Sigmoid colon (tissue), 7 donors: Measurements from ENCODE around the gene HK2. TPM values are rescaled to one million over a fixed set of nuclear protein-coding genes. Genes with fewer than 3 reads are reported as not detected.
"Not testable (repeated sequence)": the region's sequence is repeated elsewhere in the genome, so short reads cannot be mapped to it uniquely, and the experiment has no call there.

Experiments
- DNase-seq: peaks from one replicate; pipeline ENCODE4 v3.0.0-alpha.2; 2019
- H3K27ac ChIP-seq, 4 donors: fragments of 200-600 bp; sonication (generic); one replicate each; pipeline ENCODE4 v1.5.1; 2016 to 2019; ENCODE audit warnings: mild to moderate bottlenecking in 1 of 4
- H3K27me3 ChIP-seq, 3 donors: fragments of 200-600 bp; sonication (generic); one replicate each; pipeline ENCODE4 v1.5.1; 2019; ENCODE audit warnings: mild to moderate bottlenecking in 1 of 3
- H3K36me3 ChIP-seq, 4 donors: fragments of 200-600 bp; sonication (generic); one replicate each; pipeline ENCODE4 v1.5.1; 2016 to 2019
- H3K4me1 ChIP-seq, 4 donors: fragments of 200-600 bp; sonication (generic); one replicate each; pipeline ENCODE4 v1.5.1; 2017 to 2019
- H3K4me3 ChIP-seq, 4 donors: fragments of 200-600 bp; sonication (generic); one replicate each; pipeline ENCODE4 v1.5.1; 2017 to 2019; ENCODE audit warnings: mild to moderate bottlenecking in 2 of 4, moderate library complexity in 1 of 4
- H3K9me3 ChIP-seq, 4 donors: fragments of 200-600 bp in 3 of 4; sonication (generic) in 3 of 4; one replicate each; pipeline versions ENCODE4 v1.5.1 to v1.6.1; 2013 to 2019
- CTCF ChIP-seq, 4 experiments: fragments of 450-650 bp in 3 of 4; fragments of 200-600 bp in 1 of 4; IDR thresholded peaks; one replicate each; pipeline ENCODE4 v1.5.1; 2016 to 2019; ENCODE audit warnings: antibody characterized with exemption in 4 of 4, mild to moderate bottlenecking in 3 of 4, moderate library complexity in 2 of 4
- EP300 ChIP-seq, 4 donors: sonication (generic); formaldehyde crosslinking; IDR thresholded peaks; one replicate each; pipeline ENCODE4 v1.6.1; 2017; ENCODE audit warnings: antibody characterized with exemption in 4 of 4
- POLR2A ChIP-seq, 2 donors: fragments of 450-650 bp; IDR thresholded peaks; one replicate each; pipeline ENCODE4 v1.6.1; 2016; ENCODE audit warnings: antibody characterized with exemption in 2 of 2, mild to moderate bottlenecking in 2 of 2, moderate library complexity in 2 of 2
- POLR2AphosphoS5 ChIP-seq, 4 donors: sonication (generic); formaldehyde crosslinking; IDR thresholded peaks; one replicate each; pipeline ENCODE4 v1.6.1; 2017; ENCODE audit warnings: antibody characterized with exemption in 4 of 4
- WGBS, 2 donors: extraction: QIAGEN DNeasy Blood & Tissue Kit; methylation state at CpG; one replicate each; pipeline ENCODE4 v1.1.7; 2013; 5-methylcytosine and 5-hydroxymethylcytosine counted together
- intact Hi-C: fragments of 100-400 bp; cut with DNase I; formaldehyde crosslinking; loops from one replicate; pipeline ENCODE4 v1.15.1; 2023
- polyA plus RNA-seq, 3 donors: library from polyadenylated mRNA; stranded (reverse); fragments of 200-250 nt; gene quantifications; one replicate each; pipeline ENCODE4 v1.2.3, GENCODE V29; 2013
- total RNA-seq, 4 donors: library from RNA; depleted of rRNA; stranded (reverse); fragments of >200 nt; gene quantifications; one replicate each; pipeline ENCODE4 v1.1.0, GENCODE V29; 2016
- donor health status: healthy with polysubstance abuse.
- donor health status: Bipolar disorder and iron deficiency.
- donor health status: healthy.

Gene HK2
- total RNA-seq (1 to 10 TPM; 1.3 to 1.9 (median 1.6) TPM), polyA plus RNA-seq (100 to 1,000 TPM in 1 of 3 donors, 10 to 100 TPM in 2; 39.6 to 118 (median 57.3) TPM)

- intact Hi-C loops = no loop called here
- 3 to 7% methylated on average over 67 of the region's 67 CpGs for WGBS, 2 donors
- H3K4me3 ChIP-seq = peak within 1 kb of the TSS; percentile 13 to 64 (median 50)
- no peaks in the 10 kb centered on the region for H3K36me3 ChIP-seq
- H3K4me1 ChIP-seq = peaks cover 0 to 29% (median 23%) of the 10 kb centered on the region in 4 donors
- TF ChIP-seq EP300 (IDR thresholded peaks at IDR 0.05) (no peak), POLR2AphosphoS5 (IDR thresholded peaks at IDR 0.05) (peak in 3 of 4 donors; percentile 27 to 70 (median 69)), POLR2A (IDR thresholded peaks at IDR 0.05) (peak in 1 of 2 donors; percentile 39), CTCF (IDR thresholded peaks at IDR 0.05) (no peak)
- no peaks in the 10 kb centered on the region for H3K9me3 ChIP-seq
- H3K27ac ChIP-seq = peak within 1 kb of the TSS; percentile 13 to 57 (median 30)
- H3K27me3 ChIP-seq = peaks cover 6 to 29% (median 28%) of the 10 kb centered on the region in 3 donors
- peak; percentile 83 for DNase-seq
These were observed at the start of gene HK2 for GRCh38 chr2:74833418-74834233. TSS of gene HK2 (plus strand) at chr2:74834127. CDS start at chr2:74834581, 454 bp downstream.

- no peak for DNase-seq
- Histone ChIP-seq H3K27ac (no peak overlapping the region), H3K27me3 (no peaks in the 10 kb centered on the region), H3K4me1 (no peaks in the 10 kb centered on the region), H3K9me3 (no peaks in the 10 kb centered on the region), H3K4me3 (no peak overlapping the region), H3K36me3 (no peaks in the 10 kb centered on the region)
- whole genome bisulfite sequencing, 2 donors = 75 to 92% methylated on average over 2 of the region's 2 CpGs
- intact Hi-C loops = no loop called here
- TF ChIP-seq POLR2AphosphoS5 (IDR thresholded peaks at IDR 0.05) (no peak), CTCF (IDR thresholded peaks at IDR 0.05) (no peak), EP300 (IDR thresholded peaks at IDR 0.05) (no peak), POLR2A (IDR thresholded peaks at IDR 0.05) (no peak)
These were observed 44.7 kb upstream of the HK2 start for GRCh38 chr2:74789271-74789670.

- DNase-seq = no peak
- Histone ChIP-seq H3K9me3 (no peaks in the 10 kb centered on the region), H3K4me1 (no peaks in the 10 kb centered on the region), H3K27me3 (no peaks in the 10 kb centered on the region), H3K4me3 (no peak overlapping the region), H3K27ac (no peak overlapping the region), H3K36me3 (no peaks in the 10 kb centered on the region)
- intact Hi-C loops = no loop called here
- 88 to 90% methylated on average over 5 of the region's 5 CpGs for WGBS, 2 donors
- TF ChIP-seq POLR2AphosphoS5 (IDR thresholded peaks at IDR 0.05) (no peak), EP300 (IDR thresholded peaks at IDR 0.05) (no peak), POLR2A (IDR thresholded peaks at IDR 0.05) (no peak), CTCF (IDR thresholded peaks at IDR 0.05) (no peak)
These were observed 41.6 kb upstream of the HK2 start for GRCh38 chr2:74792282-74792681.

GRCh38 chr2:74794878-74795277 is 39.0 kb upstream of the HK2 start:
- H3K4me1 ChIP-seq, DNase-seq, H3K9me3 ChIP-seq, H3K36me3 ChIP-seq, H3K4me3 ChIP-seq, H3K27ac ChIP-seq, H3K27me3 ChIP-seq, intact Hi-C loops: not testable (repeated sequence)
- no CpG with 5 or more reads among the region's 2 CpGs for WGBS, 2 donors

GRCh38 chr2:74806355-74806839 is 27.5 kb upstream of the HK2 start:
- Histone ChIP-seq H3K9me3 (no peaks in the 10 kb centered on the region), H3K4me3 (no peak overlapping the region), H3K36me3 (no peaks in the 10 kb centered on the region), H3K4me1 (no peaks in the 10 kb centered on the region), H3K27ac (no peak overlapping the region), H3K27me3 (no peaks in the 10 kb centered on the region)
- WGBS, 2 donors = 90 to 94% methylated on average over 5 of the region's 5 CpGs
- DNase-seq = no peak
- intact Hi-C loops = no loop called here
- TF ChIP-seq POLR2AphosphoS5 (IDR thresholded peaks at IDR 0.05) (no peak), POLR2A (IDR thresholded peaks at IDR 0.05) (no peak), CTCF (IDR thresholded peaks at IDR 0.05) (no peak), EP300 (IDR thresholded peaks at IDR 0.05) (no peak)
